H1 (cell line): ENCODE measurements around the gene CDK2. TPM values are rescaled to one million over a fixed set of nuclear protein-coding genes. Genes with fewer than 3 reads are reported as not detected.

ENCODE experiments used
- CTCF ChIA-PET: fragments of 300-600 bp; sonication (Branson Sonifier 250); formaldehyde crosslinking; loops from one replicate; lab custom pipeline; 2021; ENCODE audit not compliant: partially characterized antibody; lab: Charles Lee
- POLR2A ChIA-PET: fragments of 300-600 bp; sonication (Branson Sonifier 250); formaldehyde crosslinking; loops from one replicate; lab custom pipeline; 2021; ENCODE audit warnings: inconsistent platforms; ENCODE audit not compliant: partially characterized antibody; lab: Charles Lee
- DNase-seq, 2 experiments: peaks; one replicate each; pipeline versions ENCODE4 v3.0.0 to v3.0.0-alpha.2; 2010 to 2022; ENCODE audit warnings: low spot score in 2 of 2, low read depth in 1 of 2, mixed read lengths in 1 of 2
- FAIRE-seq: peaks from 2 replicates; lab custom pipeline; 2011; peaks lifted over from hg19 to GRCh38; lab: Jason Lieb, UNC
- H2AFZ ChIP-seq: 2 replicates; pipeline ENCODE4 v1.8.1; 2012; ENCODE audit warnings: low read length, inconsistent platforms
- H2AK5ac ChIP-seq: 2 replicates; pipeline ENCODE4 v1.6.1; 2013; ENCODE audit warnings: low read depth, low read length
- H2BK120ac ChIP-seq: replicated peaks from 2 replicates; pipeline ENCODE3; 2013; ENCODE audit warnings: low read depth, low read length, inconsistent platforms
- H2BK12ac ChIP-seq: 2 replicates; pipeline ENCODE4 v1.6.1; 2013; ENCODE audit warnings: low read depth, low read length
- H2BK15ac ChIP-seq: 2 replicates; pipeline ENCODE4 v1.6.1; 2013; ENCODE audit warnings: low read length
- H2BK20ac ChIP-seq: 2 replicates; pipeline ENCODE4 v1.6.1; 2013; ENCODE audit warnings: low read length
- H2BK5ac ChIP-seq: 2 replicates; pipeline ENCODE4 v1.6.1; 2013; ENCODE audit warnings: low read depth, low read length
- H3K14ac ChIP-seq: 2 replicates; pipeline ENCODE4 v1.6.1; 2013; ENCODE audit warnings: inconsistent platforms; ENCODE audit not compliant: insufficient read length
- H3K18ac ChIP-seq: 2 replicates; pipeline ENCODE4 v1.6.1; 2013; ENCODE audit warnings: low read length; ENCODE audit errors: extremely low read depth
- H3K23ac ChIP-seq: 2 replicates; pipeline ENCODE4 v1.6.1; 2013; ENCODE audit warnings: inconsistent platforms; ENCODE audit not compliant: insufficient read length
- H3K23me2 ChIP-seq: 2 replicates; pipeline ENCODE4 v1.6.1; 2013; ENCODE audit warnings: low read depth, low read length
- H3K27ac ChIP-seq: 2 replicates; pipeline ENCODE4 v1.6.1; 2011; ENCODE audit warnings: low read depth, low read length, inconsistent platforms
- H3K27me3 ChIP-seq, 4 experiments: replicated peaks in 1 of 4; 1 replicate in 1 of 4; 2 replicates in 3 of 4; pipeline versions ENCODE4 v1.6.1 to v1.8.1; 2011 to 2013; ENCODE audit warnings: low read length in 3 of 4, mild to moderate bottlenecking in 3 of 4, inconsistent platforms in 2 of 4, mixed read lengths in 2 of 4, moderate library complexity in 1 of 4; ENCODE audit not compliant: control insufficient read depth in 3 of 4, insufficient read depth in 3 of 4; ENCODE audit errors: extremely low read depth in 1 of 4
- H3K36me3 ChIP-seq, 4 experiments: 2 replicates each; pipeline versions ENCODE4 v1.6.1 to v1.8.1; 2011 to 2013; ENCODE audit warnings: mild to moderate bottlenecking in 4 of 4, low read length in 3 of 4, moderate library complexity in 2 of 4, control low read depth in 1 of 4, inconsistent platforms in 1 of 4; ENCODE audit not compliant: insufficient read depth in 4 of 4, control insufficient read depth in 2 of 4
- H3K4ac ChIP-seq: replicated peaks from 2 replicates; pipeline ENCODE3; 2013; ENCODE audit warnings: low read length, low read depth, mixed read lengths, inconsistent platforms; ENCODE audit not compliant: insufficient read length
- H3K4me1 ChIP-seq, 4 experiments: replicated peaks in 1 of 4; 1 replicate in 1 of 4; 2 replicates in 3 of 4; pipeline versions ENCODE4 v1.6.1 to v1.8.1; 2011 to 2013; ENCODE audit warnings: low read length in 3 of 4, inconsistent platforms in 2 of 4, mixed read lengths in 1 of 4; ENCODE audit not compliant: insufficient read depth in 4 of 4, control insufficient read depth in 3 of 4
- H3K4me2 ChIP-seq, 2 experiments: 2 replicates each; pipeline versions ENCODE4 v1.6.1 to v1.8.1; 2011 to 2013; ENCODE audit warnings: low read depth in 2 of 2, low read length in 2 of 2, control low read depth in 1 of 2, inconsistent platforms in 1 of 2, mild to moderate bottlenecking in 1 of 2; ENCODE audit not compliant: insufficient read depth in 1 of 2
- H3K4me3 ChIP-seq, 4 experiments: fragments of 200-600, 300-600 bp in 1 of 4; sonication (generic), shearing (Covaris generic), sonication (Bioruptor Twin) in 1 of 4; 2 replicates each; pipeline versions ENCODE4 v1.5.1 to v1.8.1; 2011 to 2016; ENCODE audit warnings: low read length in 4 of 4, low read depth in 3 of 4, control low read depth in 2 of 4, inconsistent platforms in 2 of 4, mild to moderate bottlenecking in 2 of 4, mixed read lengths in 1 of 4, moderate library complexity in 1 of 4; ENCODE audit not compliant: insufficient read depth in 2 of 4; ENCODE audit errors: extremely low read depth in 1 of 4
- H3K56ac ChIP-seq: replicated peaks from 2 replicates; pipeline ENCODE3; 2013; ENCODE audit warnings: low read depth, mild to moderate bottlenecking, mixed read lengths, low read length, inconsistent platforms; ENCODE audit not compliant: insufficient read length
- H3K79me1 ChIP-seq: 2 replicates; pipeline ENCODE4 v1.6.1; 2013; ENCODE audit warnings: low read depth, low read length, control low read depth
- H3K79me2 ChIP-seq, 2 experiments: 2 replicates each; pipeline versions ENCODE4 v1.6.1 to v1.8.1; 2012 to 2013; ENCODE audit warnings: low read length in 2 of 2, mild to moderate bottlenecking in 2 of 2, inconsistent platforms in 1 of 2; ENCODE audit not compliant: insufficient read depth in 2 of 2, control insufficient read depth in 1 of 2
- H3K9ac ChIP-seq, 4 experiments: replicated peaks in 1 of 4; 1 replicate in 1 of 4; 2 replicates in 3 of 4; pipeline versions ENCODE4 v1.6.1 to v1.8.1; 2011 to 2013; ENCODE audit warnings: low read depth in 3 of 4, low read length in 3 of 4, control low read depth in 2 of 4, mild to moderate bottlenecking in 2 of 4, moderate library complexity in 2 of 4, inconsistent platforms in 1 of 4; ENCODE audit errors: extremely low read depth in 1 of 4
- H3K9me3 ChIP-seq, 2 experiments: 2 replicates each; pipeline versions ENCODE4 v1.6.1 to v1.8.1; 2012 to 2013; ENCODE audit warnings: mild to moderate bottlenecking in 2 of 2, moderate library complexity in 2 of 2, control low read depth in 1 of 2, inconsistent platforms in 1 of 2, low read depth in 1 of 2, low read length in 1 of 2, mixed read lengths in 1 of 2; ENCODE audit not compliant: insufficient read depth in 2 of 2
- H4K20me1 ChIP-seq, 2 experiments: replicated peaks in 1 of 2; 2 replicates each; pipeline versions ENCODE3 to v1.8.1; 2011 to 2013; ENCODE audit warnings: inconsistent platforms in 2 of 2, low read length in 2 of 2, mild to moderate bottlenecking in 1 of 2; ENCODE audit not compliant: insufficient read depth in 2 of 2, control insufficient read depth in 1 of 2
- H4K5ac ChIP-seq: 2 replicates; pipeline ENCODE4 v1.6.1; 2013; ENCODE audit warnings: low read length, low read depth, mixed read lengths, inconsistent platforms; ENCODE audit not compliant: insufficient read length
- H4K8ac ChIP-seq: 2 replicates; pipeline ENCODE4 v1.8.0; 2013; ENCODE audit warnings: mild to moderate bottlenecking, moderate library complexity, low read length, inconsistent platforms; ENCODE audit not compliant: insufficient read depth; ENCODE audit errors: extremely low read depth
- H4K91ac ChIP-seq: replicated peaks from 2 replicates; pipeline ENCODE3; 2013; ENCODE audit warnings: low read length, mixed read lengths, inconsistent platforms; ENCODE audit not compliant: insufficient read length
- ASH2L ChIP-seq: fragments of 200-600, 300-600 bp; sonication (generic); IDR thresholded peaks from one replicate; pipeline ENCODE4 v1.7.1; 2017; ENCODE audit warnings: low read length
- CBX8 ChIP-seq: fragments of 300-800, 300-1000 bp; sonication (generic); IDR thresholded peaks from 2 replicates; pipeline ENCODE4 v1.7.1; 2016; ENCODE audit warnings: low read depth, low read length, borderline replicate concordance
- CHD1 ChIP-seq: IDR thresholded peaks from 2 replicates; pipeline ENCODE4 v1.6.1; 2012; ENCODE audit warnings: low read depth, low read length, improper control_type of control experiment
- CREB1 ChIP-seq: IDR thresholded peaks from 2 replicates; pipeline ENCODE4 v1.6.1; 2012; ENCODE audit warnings: inconsistent platforms
- EP300 ChIP-seq, 2 experiments: IDR thresholded peaks; 1 replicate in 1 of 2; 2 replicates in 1 of 2; pipeline ENCODE4 v1.6.1; 2011 to 2012; ENCODE audit warnings: low read depth in 2 of 2, low read length in 2 of 2, mild to moderate bottlenecking in 2 of 2, borderline replicate concordance in 1 of 2, inconsistent platforms in 1 of 2, moderate library complexity in 1 of 2
- EZH2 ChIP-seq: fragments of 200-600 bp; sonication (generic); IDR thresholded peaks from 2 replicates; pipeline ENCODE4 v1.7.1; 2012; ENCODE audit warnings: low read depth, mild to moderate bottlenecking, moderate library complexity, low read length, inconsistent platforms; ENCODE audit not compliant: severe bottlenecking
- KDM5A ChIP-seq: fragments of 200-600 bp; IDR thresholded peaks from 2 replicates; pipeline ENCODE4 v1.7.1; 2012; ENCODE audit warnings: mild to moderate bottlenecking, low read length, inconsistent platforms, mixed read lengths
- MAFK ChIP-seq: IDR thresholded peaks from 2 replicates; pipeline ENCODE4 v1.6.1; 2012; ENCODE audit warnings: low read depth, mild to moderate bottlenecking, improper control_type of control experiment, low read length
- NANOG ChIP-seq: IDR thresholded peaks from 2 replicates; pipeline ENCODE4 v1.6.1; 2011; ENCODE audit warnings: low read length, low read depth, mild to moderate bottlenecking, inconsistent platforms; ENCODE audit not compliant: insufficient read depth, poor library complexity, severe bottlenecking
- RAD21 ChIP-seq, 2 experiments: IDR thresholded peaks in 1 of 2; conservative IDR thresholded peaks in 1 of 2; 2 replicates each; pipeline ENCODE4 v1.6.1; 2011; ENCODE audit warnings: low read depth in 2 of 2, low read length in 2 of 2, improper control_type of control experiment in 1 of 2, inconsistent platforms in 1 of 2, mild to moderate bottlenecking in 1 of 2, moderate library complexity in 1 of 2
- RFX5 ChIP-seq: IDR thresholded peaks from 2 replicates; pipeline ENCODE4 v1.6.1; 2011; ENCODE audit warnings: low read depth, low read length, improper control_type of control experiment, borderline replicate concordance
- TBP ChIP-seq: IDR thresholded peaks from 2 replicates; pipeline ENCODE4 v1.6.1; 2011; ENCODE audit warnings: low read depth, low read length, improper control_type of control experiment
- TCF12 ChIP-seq: IDR thresholded peaks from 2 replicates; pipeline ENCODE4 v1.6.1; 2011; ENCODE audit warnings: low read depth, mild to moderate bottlenecking, low read length
- TEAD4 ChIP-seq: IDR thresholded peaks from 2 replicates; pipeline ENCODE4 v1.6.1; 2012; ENCODE audit warnings: low read depth, low read length, inconsistent platforms, mixed read lengths
- YY1 ChIP-seq: IDR thresholded peaks from 2 replicates; pipeline ENCODE4 v1.6.1; 2011; ENCODE audit warnings: low read depth, mild to moderate bottlenecking, low read length
- WGBS, 2 experiments: shearing (Covaris generic) in 1 of 2; methylation state at CpG; one replicate each; pipeline versions ENCODE4 v1.1.6 to v1.1.7; 2013 to 2015; ENCODE audit warnings: low lambda C conversion rate in 2 of 2, mixed read lengths in 2 of 2, inconsistent platforms in 1 of 2, low coverage in 1 of 2, missing lambda C conversion rate in 1 of 2; ENCODE audit not compliant: insufficient replicate concordance in 2 of 2, insufficient coverage in 1 of 2, insufficient read length in 1 of 2; ENCODE audit errors: extremely low coverage in 1 of 2, missing lambda C conversion rate in 1 of 2; 5-methylcytosine and 5-hydroxymethylcytosine counted together
- polyA plus RNA-seq, 7 experiments: library from polyadenylated mRNA; depleted of rRNA in 3 of 7; stranded (reverse) in 5 of 7; unstranded in 2 of 7; fragments of >200 nt in 5 of 7; fragments of 200-250 nt in 2 of 7; gene quantifications; 1 replicate in 5 of 7; 2 replicates in 1 of 7; 4 replicates in 1 of 7; pipeline versions ENCODE4 v1.2.1 to v1.2.3, GENCODE V29; 2011 to 2013; ENCODE audit warnings: missing spikeins in 2 of 7, mixed read lengths in 2 of 7
- total RNA-seq: library from RNA; stranded (reverse); fragmentation: NEBNext Ultra II Directional; extraction: Animal tissue kit (Norgen Biotek cat#: 25700); gene quantifications from 2 replicates; pipeline ENCODE4 v1.2.1, GENCODE V29; 2021

The CDK2 gene
- total and polyA plus RNA-seq, 2 of the 8 experiments (the other 6 are each of a cell fraction or from before 2014, with no cell fraction given), result 39.4 to 42.5 TPM

DNA sequence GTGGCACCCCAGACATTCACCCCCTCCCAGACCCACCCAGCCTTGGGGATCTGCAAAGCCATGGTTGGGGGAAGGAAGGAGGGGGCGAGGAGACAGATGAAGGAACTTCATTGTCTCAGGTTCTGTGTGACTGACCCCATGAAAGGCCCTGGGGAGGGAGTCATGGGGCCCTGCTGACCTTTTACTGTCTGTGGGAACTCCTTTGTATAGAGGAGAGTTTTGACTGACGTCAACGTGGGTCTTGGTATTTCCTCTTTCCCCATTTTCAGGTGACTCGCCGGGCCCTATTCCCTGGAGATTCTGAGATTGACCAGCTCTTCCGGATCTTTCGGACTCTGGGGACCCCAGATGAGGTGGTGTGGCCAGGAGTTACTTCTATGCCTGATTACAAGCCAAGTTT is 4.1 kb downstream of the CDK2 start:
- no peak overlapping the region for H3K4me2 ChIP-seq
- H3K4me1 ChIP-seq, result peaks cover 2 to 12% (median 4%) of the 10 kb centered on the region in 4 experiments; a peak in 6 of 7 replicates
- H3K4me3 ChIP-seq, result no peak overlapping the region
- no peak overlapping the region for H4K8ac ChIP-seq
- H3K23ac ChIP-seq, result no peak overlapping the region
- no peak overlapping the region for H3K18ac ChIP-seq
- H3K9ac ChIP-seq, result no peak overlapping the region
- no peak overlapping the region for H3K56ac ChIP-seq
- no peak overlapping the region for H4K5ac ChIP-seq
- H3K23me2 ChIP-seq, result peaks cover 14% of the 10 kb centered on the region
- FAIRE-seq (no peak), DNase-seq (no peak)
- peaks cover 0 to 2% of the 10 kb centered on the region in 2 experiments for H4K20me1 ChIP-seq
- ChIA-PET CTCF (interaction anchor here (0.6 to 0.9 kb wide), 3 partner anchors 30 to 861 kb away, joined by 3 to 4 read pairs (median 3); no protein-coding TSS in a partner anchor), POLR2A (no interaction called here)
- H2AK5ac ChIP-seq, result no peak overlapping the region
- no peaks in the 10 kb centered on the region for H3K27me3 ChIP-seq
- H2AFZ ChIP-seq, result no peak overlapping the region
- H3K36me3 ChIP-seq, result peaks cover 2 to 29% (median 14%) of the 10 kb centered on the region in 4 experiments; a peak in 5 of 8 replicates
- peaks cover 2% of the 10 kb centered on the region; the same call in 1 of the 2 replicates for H3K79me1 ChIP-seq
- no peak overlapping the region for H2BK5ac ChIP-seq
- no peak overlapping the region for H4K91ac ChIP-seq
- no peaks in the 10 kb centered on the region for H3K9me3 ChIP-seq
- H3K4ac ChIP-seq, result no peak overlapping the region
- H3K27ac ChIP-seq, result no peak overlapping the region
- H3K14ac ChIP-seq, result no peak overlapping the region
- peaks cover 3 to 24% of the 10 kb centered on the region in 2 experiments; a peak in 3 of 4 replicates for H3K79me2 ChIP-seq
- no peak overlapping the region for H2BK20ac ChIP-seq
- WGBS, 2 experiments, result 87% methylated on average over 7 of the region's 7 CpGs; no CpG with 5 or more reads in 1 of the 2 experiments
- H2BK12ac ChIP-seq, result no peak overlapping the region
- H2BK15ac ChIP-seq, result no peak overlapping the region
- H2BK120ac ChIP-seq, result no peak overlapping the region
- TF ChIP-seq YY1 (no peak), TEAD4 (no peak), MAFK (no peak), EZH2 (no peak), CREB1 (no peak), CBX8 (no peak), CHD1 (no peak), TCF12 (no peak), RFX5 (no peak), RAD21 (IDR thresholded peaks at IDR 0.05 in 1 of 2, conservative IDR thresholded peaks at IDR 0.05 in 1 of 2; ENCODE audit: low read depth in 2 of 2, low read length in 2 of 2) (no peak), ASH2L (no peak), EP300 (IDR thresholded peaks at IDR 0.05; ENCODE audit: borderline replicate concordance in 1 of 2, low read depth in 2 of 2, low read length in 2 of 2) (no peak), KDM5A (no peak), TBP (no peak), NANOG (no peak)
